GM19043 (cell line): ENCODE measurements around the gene NSD2.
A peak's percentile ranks its signal among the peaks of the same experiment; 100 is the strongest.
"Not testable (repeated sequence)": the region's sequence is repeated elsewhere in the genome, so short reads cannot be mapped to it uniquely, and the experiment has no call there.

Source experiments
- ATAC-seq: cut with Tn5 transposase; IDR thresholded peaks from one replicate; pipeline ENCODE4 v1.9.1; 2021; ENCODE audit warnings: low read depth; ENCODE audit not compliant: unreplicated experiment

Gene NSD2

DNA sequence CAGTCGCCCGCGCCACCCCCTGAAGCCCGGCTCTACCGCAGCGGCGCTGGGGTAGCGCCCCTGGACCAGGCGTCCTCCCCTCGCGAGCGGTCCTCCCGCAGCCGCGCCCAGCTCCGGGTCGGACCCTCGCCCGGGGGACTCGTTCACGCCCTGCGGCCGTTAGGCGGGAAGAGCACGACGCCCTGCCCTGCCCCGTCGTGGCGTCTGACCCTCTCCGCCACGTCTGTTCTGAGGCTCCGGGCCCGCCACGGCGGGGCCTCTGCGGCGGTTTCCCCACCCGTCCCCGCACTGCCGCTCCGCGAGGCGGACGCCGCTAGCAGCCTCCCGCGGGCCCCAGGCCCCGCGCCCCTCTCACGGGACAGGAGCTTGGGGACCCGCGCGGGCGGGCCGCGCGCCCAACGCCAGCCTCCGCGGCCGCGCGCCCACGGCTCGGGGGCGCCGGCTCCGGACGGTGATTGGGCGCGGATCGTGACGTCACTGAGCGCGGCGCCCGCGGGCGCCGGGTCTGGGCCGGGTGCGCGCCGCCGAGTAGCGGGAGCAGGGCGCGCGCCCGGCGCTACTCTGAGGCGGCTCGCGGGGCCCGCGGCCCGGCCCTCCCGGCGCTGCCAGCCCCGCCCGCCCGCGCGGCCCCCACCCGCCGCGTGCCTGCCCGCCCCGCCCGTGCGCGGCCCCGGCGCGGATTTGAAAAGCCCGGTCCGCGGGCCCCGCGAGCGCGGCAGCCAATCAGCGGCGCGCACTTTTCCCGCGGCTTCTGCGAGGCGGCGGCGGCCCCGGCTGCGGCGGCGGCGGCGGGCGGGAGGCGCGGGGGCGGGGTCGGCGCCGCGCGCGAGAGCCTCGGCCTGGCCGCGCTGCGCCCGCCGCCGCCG, at the start of gene NSD2:
TSS of gene NSD2 (plus strand) at position 816 of the 866 bp plus-strand sequence. CDS start 29,262 bp downstream, outside the sequence.
- ATAC-seq: peak; percentile 48

DNA sequence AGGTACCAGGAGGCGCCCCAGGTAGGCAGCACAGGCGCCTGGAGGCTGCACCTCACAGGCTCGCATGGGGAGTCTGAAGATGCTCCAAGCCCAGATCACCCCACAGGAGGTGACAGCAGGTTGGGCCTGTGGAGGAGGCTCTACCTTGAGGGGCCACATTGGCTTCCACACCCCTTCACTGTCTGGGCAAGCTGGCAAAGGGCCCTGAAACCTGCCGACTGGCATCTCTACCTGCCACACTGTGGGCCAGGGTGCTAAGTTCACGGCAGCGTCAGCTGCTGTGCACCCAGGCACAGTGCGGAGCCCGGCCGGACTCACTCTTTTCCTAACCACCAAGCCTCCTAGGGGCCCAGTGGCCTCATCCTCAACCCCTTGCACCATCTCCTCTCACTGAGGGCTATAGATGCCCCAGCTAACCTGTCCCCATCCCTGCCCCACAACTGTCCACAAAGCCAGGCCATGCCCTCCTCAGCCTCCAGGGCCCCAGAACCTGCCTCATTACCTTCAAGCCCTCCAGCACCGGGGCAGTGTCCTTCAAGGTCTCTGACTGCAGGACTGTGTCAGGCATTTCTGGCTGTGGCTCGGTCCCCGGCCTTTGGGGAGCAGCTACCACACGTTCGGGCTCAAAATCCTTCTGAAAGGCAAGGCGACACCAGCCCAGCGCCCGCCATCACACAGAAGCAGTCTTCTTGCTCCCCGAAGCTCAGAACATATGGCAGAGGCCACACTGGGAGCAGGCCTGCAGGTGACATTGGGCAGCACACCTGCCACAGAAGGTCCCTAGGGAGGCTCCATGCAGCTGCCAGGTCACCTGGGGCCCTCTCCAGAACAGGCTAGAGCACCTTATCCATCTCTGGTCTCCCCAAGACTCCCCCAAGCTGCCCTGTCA, 49.3 kb upstream of the NSD2 start:
- ATAC-seq: no peak

DNA sequence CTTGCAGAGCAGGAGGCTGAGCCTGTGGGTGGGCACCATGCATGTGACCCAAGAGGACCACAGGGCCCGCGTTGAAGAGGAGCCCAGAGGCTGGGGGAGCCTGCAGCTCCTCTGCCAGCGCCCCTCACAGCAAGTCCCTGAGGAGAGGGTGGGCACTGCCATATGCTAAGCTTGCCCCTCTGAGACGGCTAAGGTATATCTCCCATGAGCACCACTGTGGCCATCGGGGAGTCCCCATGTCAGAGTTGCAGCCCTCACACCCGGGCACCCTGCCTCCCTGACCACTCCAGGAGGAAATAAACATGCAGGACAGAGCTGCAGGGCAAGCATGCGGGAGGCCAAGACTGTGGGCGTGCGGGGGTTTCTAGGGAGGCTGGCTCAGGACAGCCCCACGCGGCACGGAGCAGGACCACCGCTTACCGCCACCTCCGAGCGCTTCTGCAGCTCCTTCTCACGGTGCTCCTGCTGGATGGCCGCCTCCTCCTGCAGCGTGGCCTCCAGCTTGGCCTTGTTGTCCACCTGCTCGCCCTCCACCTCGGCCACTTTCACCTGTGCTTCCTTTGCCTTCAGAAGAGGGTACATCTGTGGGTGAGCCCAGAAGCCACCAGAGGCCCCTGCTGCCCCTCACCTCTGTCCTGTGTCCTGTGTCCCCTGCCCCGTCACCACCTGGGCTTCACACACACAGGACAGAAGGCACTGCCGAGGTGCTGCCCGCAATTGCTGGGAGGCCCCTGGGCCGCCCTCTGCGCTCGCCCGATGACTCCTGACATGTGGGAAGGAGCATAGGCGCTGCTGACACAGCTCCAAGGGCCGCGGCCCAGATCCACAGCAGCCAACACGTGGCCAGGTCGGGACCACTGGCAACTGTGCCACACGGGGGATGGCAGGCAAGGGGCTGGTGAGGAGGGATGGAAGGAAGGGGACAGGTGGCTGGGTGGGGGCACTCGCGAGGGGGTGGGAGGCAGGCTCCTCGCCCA, 48.3 kb upstream of the NSD2 start:
- no peak for ATAC-seq

DNA sequence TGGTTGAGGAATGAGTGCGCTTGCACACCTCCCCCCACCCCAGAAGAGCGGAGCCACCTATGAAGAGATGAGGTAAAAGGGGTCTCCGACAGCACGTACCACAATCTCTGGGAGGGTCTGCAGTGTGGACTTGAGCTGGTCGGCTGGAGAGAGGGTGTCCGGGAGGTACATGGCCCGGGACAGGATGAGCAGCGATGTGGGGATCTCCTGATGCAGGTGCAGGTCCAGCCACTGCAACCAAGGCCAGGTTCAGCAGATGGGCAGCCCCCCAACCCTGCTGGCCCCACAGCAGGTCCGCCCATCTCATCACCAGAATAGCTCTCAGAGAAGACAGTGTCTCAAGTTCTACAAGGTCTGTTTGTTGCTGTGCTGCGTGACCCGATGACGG, 47.7 kb upstream of the NSD2 start:
- ATAC-seq: no peak

DNA sequence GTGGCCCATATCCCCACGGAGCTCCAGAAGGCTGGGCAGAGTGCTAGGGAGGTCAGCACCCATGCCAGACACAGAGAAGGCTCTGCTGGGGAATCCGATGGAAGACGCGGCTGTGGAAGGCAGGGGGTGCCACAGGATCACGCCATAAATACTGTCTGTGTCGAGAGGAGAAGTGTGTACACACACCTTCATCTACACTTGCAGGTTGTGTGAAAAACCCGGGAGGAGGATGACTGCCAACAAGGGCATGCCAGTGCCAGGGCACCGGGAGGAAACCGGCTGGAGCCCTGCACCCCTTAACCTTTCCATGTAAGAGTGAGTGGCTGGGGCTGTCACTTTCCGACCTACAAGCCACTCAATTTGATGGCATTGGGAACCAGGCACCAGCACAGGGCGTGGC, 46.4 kb upstream of the NSD2 start:
- ATAC-seq: no peak

DNA sequence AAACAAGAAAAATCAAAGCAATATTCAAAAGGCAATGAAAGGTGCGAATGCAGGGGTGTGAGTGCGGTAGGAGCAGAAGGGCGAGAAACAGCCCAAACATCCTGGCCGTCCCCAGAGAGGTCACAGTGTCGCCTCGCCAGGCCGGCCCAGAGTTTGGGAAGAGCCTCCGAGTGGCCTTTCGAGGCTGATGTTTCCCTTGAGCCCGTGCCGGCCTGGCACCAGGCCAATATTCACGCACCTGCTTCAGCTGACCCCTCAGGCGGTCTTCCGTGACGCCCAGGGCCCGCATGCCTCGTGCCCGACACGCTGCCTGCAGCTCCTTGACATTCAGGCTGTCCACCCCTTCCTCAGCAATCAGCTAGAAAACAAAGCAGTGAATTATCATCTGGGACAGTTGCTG, 45.9 kb upstream of the NSD2 start:
- ATAC-seq: no peak

DNA sequence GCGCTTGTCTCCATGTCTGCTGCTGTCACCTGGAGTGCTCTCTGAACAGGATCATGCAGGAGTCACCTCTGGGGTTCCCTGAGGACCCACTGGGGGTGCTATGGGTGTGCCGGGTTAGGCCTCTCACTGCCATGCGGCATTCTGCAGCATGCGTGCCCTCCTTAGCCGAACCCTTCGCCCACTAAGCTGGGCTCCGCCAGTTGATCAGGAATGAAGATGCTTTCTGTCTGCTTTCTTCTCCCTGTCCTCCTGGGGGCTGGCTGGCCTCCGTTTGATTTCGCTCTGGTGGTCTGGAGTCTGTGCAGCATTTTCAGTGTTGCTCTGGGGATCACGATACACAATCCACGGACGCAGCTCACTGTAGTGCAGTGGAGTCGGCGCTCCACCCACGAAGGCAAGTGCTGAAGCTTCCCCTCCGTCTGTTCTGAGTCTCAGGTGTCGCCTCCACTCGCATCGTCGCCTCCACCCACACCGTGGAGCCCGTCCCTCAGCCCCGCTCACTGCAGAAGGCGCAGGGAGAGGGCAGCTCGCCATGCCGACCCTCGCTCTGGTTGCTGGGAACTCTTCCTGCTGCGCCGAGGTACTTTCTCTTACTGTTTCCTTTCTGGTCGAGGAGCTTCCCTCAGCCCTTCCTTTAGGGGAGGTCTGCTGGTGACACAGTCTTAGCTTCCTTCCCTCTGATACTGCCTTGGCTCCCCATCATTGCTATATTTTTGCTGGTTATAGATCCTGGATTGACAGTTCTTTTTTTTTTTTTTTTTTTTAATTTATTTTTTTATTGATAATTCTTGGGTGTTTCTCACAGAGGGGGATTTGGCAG, 44.5 kb upstream of the NSD2 start:
- no peak for ATAC-seq

DNA sequence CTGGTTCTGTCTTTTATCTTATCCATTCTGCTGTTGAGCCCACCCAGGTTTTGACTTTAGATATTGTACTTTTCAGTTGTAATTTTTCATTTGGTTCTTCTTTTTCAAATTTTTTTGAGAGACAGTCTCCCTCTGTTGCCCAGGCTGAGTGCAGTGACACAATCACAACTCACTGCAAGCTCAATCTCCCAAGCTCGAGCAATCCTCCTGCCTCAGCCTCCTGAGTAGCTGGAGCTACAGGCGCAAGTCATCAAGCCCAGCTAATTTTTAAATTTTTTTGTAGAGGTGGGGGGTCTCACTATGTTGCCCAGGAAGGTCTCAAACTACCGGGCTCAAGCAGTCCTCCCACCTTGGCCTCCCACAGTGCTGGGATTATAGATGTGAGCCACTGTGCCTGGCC, 41.0 kb upstream of the NSD2 start:
- ATAC-seq: no peak

DNA sequence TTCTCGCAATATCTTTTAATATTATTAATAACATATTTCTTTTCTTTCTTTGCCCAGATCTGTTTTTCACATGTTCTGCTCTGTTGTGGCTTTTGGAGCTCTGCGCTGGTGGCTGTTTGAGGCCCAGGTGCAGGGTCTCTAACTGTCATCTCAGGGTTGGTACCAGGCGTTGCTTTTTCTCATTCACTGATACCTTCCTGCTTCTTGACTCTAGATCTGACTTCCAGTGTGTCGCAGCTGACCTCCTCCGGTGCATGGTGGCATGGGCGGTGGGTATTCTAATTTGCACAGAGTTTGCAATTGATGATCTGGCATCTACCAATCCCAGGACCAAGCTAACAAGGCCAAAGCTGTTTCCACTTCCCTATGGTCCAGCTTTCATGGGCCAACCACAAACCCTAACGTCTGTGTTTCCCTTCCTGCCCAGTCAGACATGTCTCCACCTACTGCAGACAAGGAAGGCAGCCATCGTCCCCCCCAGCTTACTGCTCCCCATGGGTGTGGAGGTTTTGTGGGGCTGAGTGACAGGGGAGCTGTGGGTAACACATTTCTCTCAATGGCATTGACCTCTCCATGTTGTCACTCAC, 40.5 kb upstream of the NSD2 start:
- ATAC-seq: no peak

DNA sequence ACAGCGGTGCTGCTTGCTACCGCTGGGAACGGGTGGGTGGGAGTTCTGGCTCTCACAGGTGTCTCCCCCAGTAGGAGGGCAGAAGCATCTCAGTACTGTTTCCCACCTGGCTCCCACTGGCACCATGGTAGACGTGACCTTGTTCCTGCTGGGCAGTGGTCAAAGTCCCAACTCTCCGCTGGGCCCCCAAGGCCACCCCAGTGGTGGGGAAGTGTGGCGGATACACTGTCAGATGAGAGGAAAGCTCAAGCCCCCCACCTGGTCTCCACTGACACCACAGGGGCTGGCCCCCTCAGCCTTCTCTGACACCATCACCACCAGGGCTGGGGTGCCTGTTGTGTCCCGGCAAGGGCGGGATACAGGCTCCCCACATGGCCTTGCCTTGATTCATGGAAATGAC, 39.9 kb upstream of the NSD2 start:
- ATAC-seq: no peak

DNA sequence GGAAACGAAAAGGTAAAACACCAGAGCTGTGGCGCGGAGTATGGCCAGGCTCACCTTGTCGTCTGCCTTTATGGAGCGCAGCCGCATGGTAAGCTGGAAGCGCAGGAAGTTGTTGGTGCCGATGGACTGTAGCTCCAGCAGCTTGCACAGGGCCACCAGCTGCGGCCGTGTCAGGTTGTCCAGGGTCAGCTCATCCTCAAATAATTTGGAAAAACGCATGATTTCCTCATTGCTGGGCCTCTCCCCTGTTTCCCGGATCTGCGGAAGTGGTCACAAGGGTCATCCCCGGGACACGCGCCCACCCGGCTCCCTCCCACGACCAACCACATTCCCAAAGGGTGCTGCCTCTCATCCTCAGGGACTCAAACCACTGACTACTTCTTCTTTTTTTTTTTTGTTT, 38.5 kb upstream of the NSD2 start:
- ATAC-seq: no peak

DNA sequence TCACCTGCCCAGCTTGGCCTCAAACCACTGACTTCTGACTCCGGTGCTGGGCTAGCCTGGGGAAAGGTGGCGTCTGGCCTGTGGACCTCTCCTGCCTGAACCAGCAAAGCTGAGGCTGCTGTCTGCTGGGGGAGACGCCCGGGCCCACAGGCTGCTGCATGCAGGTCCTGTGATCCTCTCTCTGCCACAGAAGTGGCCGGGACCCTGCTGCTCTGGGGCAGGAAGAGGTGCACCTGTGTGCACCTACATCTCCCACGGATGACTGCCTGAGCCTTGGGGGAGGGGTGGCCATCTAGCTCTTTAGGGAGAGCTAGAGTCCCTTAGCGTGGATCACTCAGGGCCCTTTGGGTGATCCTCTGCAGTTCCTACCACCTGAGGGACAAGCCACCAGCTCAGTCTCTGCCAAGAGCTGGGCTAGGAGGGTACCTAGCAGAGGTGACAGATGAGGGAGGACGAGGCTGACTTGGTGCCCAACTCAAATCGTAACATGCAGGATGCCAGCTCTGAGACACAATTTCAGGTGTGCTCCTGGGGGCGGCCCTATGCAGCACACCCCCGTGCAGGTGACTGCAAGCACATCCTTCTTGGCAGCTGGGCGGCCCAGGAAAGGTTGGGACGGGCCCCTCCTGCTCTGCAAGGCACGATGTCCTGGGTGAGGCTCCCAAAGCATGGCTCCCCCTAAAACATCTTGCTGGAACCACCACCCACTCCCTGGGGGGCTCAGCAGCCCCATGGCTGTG, 37.7 kb upstream of the NSD2 start:
- ATAC-seq: no peak

DNA sequence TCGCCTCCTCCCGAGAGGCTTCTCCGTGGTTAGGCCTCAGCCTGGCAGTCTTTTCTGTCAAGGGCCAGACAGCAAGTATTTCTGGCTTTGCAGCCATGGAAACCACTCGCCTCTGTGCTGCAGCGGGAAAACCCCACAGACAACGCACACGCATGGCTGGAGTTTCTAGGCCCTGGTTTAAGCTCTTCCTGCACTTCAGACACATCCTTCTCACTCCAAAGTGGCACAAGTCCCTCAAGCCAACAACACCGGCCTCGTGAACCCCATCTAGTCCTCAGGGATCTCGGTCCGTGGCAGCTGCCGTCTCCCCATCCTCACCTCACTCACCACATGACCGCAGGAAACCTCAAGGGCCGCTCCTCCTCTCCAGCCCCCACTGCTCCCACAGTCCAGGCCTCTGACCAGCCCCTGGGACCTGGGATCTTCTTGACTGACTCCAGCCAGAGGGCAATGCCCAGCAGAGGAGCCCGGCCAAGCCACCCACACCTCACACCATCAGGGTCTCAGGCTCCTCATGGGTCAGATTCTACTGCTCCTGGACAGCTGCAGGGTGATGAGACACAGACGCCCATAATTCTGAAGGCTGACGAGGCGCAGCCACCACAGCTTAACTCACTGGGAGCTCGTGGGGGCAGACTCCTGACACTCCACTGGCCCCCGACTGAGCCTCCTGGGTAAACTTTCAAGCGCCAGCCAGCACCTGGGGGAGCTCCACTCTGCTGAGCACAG, 37.0 kb upstream of the NSD2 start:
- ATAC-seq: peak; percentile 68

DNA sequence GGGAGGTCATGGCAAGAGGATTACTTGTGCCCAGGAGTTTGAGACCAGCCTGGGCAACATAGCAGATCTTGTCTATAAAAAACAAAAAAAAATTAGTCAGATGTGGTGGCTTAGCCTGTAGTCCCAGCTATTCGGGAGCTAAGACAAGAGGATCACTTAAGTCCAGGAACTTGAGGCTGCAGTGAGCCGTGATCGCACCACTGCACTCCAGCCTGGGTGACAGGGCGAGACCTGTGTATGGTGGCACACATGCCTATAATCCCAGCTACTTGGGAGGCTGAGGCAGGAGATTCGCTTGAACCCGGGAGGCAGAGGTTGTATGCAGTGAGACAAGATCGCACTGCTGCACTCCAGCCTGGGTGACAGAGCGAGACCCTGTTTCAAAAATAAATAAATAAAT, 35.4 kb upstream of the NSD2 start:
- not testable (repeated sequence) for ATAC-seq

DNA sequence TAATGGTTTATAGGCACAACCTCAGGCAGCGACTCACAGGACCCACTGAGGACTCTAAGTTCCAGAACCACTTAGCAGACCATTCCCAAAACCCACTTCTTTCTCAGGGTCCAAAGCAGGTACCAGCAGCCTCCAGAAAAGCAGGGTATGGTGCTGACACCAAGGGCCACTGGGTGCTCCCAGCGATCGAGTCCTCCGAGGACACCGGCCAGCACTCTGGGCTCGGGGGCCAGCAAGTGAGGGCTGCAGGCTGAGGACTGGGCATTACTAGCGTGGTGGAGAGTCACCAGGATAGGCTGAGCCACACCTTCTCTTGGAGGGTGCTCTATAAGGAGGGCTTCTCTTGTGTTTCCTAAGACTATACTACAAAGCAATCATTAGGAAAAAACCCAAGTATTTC, 34.5 kb upstream of the NSD2 start:
- no peak for ATAC-seq

DNA sequence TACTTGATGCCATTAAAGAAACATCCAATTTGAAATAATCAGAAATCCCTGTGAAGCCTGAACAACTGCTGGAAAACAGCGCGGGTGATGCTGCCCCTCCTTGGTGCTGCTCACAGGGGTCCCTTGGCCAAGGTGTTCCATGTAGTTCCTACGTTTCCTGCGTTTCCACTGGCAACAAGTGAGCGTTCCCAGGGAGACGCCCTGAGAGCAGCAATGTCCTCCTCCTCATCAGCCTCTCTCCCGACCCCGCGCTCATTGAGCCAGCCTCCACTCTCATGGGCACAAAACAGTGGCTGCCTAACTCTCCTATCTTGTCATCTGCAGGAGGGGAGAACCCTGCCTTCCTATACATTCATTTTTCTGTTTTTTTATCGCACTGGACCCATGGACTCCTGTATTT, 34.1 kb upstream of the NSD2 start:
- no peak for ATAC-seq

DNA sequence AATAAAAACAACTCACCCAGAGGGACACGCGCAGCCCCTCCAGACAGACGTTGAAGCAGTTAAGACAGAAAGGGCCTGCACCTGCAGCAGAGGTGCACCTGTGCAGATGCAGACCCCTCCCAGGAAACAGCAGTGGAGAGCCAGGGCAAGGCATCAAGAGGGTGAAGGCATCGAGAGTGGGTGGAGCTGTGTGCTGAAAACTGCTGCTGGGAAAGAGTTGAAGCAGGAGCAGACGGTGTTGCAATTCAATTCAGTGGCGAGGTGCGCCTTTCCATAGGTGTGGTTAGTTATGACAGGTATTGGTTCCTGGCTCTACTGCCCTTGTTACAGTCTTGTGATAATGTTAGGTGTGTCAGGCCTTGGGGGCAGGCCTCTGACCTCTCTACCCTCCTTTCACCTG, 31.9 kb upstream of the NSD2 start:
- no peak for ATAC-seq
